COLO668 (cell line): Measurements from ENCODE around the gene RAPGEF3.

ENCODE experiments used
- DNase-seq: peaks from one replicate; lab custom pipeline; 2025; ENCODE audit not compliant: unreplicated experiment; lab: John Stamatoyannopoulos, UW

Gene RAPGEF3

DNA sequence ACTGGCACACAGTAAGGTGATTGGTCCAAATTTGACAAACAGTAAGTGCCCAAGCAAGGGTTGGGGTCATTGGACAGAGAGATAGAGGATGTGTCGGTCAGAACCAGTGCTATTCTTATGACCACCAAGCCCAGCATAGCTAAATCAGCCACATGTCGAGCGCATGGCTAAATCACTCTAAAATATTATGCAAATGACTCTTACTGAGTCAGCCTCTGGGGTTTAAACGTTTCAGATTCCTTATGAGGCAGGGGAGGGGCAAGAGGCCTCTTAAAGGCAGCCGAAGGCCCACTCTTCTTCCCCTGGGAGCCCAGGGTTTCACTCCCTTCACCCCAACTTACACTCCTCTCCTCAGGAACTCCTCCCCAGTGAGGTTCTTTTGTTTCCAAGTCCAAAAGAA is 32.8 kb downstream of the RAPGEF3 start:
- DNase-seq, result no peak

DNA sequence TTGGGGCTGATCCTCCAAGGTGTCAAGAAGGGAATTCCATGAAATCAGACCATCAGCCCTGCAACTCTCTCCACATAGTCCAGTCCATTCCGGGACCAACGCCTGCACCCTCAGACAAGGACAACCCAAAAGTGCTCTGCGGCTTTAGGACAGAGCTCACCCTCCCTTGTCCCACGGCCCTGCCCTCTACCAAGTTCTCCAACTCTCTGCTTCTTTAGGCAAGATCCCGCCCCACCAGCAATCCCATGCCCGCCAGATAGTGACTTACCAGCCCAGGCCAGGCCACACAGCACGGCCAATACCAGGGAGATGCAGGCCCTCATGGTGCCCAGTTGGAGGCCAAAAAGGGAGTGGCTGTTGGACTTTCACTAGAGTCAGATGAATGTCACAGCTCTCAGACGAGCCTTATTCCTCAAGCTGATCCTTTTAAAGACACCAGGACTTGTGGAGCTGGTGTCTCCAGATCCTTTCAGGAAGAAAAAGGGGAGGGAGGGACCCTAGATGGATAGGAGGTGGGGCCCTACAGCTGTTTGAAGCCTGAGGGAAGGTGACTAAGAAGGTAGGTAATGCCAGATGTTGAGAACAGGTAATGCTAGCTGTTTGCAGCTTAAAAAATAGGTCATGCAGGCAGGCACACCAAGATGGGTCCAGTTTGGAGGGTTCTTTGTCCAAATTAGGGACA is 33.4 kb downstream of the RAPGEF3 start, which contains the start of gene ENDOU:
TSS of gene ENDOU (minus strand) at position 400 of the 682 bp plus-strand sequence. CDS start at position 323, 77 bp downstream.
- DNase-seq, result no peak

DNA sequence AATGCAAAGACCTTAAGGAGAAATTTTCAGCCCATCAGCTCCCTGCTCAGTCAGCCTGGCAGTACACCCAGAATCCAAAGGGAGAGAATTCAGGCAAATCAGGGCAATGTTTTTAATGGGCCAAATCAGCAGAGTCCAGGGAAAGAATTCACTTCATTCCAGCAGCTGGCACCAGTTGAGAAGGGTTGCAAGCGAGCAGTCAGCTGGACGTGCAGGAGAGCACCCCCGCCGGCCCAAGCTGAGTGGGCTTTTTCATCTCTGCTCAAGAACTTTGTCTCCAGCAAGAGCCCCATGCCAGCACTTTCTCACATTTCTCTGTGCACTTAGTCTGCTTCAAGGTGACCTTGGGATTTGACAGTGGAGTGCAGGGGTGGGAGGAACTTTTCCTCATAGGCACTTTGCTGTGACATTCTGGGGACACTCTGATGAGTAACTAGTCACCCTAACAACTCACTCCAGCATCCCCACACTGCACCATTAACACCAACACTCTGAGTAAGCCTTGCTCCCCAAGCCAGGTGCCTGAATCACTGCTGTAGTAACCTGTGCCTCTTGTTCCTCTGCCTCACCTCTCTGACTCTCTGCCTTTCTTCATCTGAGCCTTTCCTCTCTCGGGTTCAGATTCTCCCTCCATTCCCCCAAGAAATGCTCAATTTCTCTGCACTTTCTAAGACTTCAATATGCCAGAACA is 35.6 kb downstream of the RAPGEF3 start:
- DNase-seq, result no peak

DNA sequence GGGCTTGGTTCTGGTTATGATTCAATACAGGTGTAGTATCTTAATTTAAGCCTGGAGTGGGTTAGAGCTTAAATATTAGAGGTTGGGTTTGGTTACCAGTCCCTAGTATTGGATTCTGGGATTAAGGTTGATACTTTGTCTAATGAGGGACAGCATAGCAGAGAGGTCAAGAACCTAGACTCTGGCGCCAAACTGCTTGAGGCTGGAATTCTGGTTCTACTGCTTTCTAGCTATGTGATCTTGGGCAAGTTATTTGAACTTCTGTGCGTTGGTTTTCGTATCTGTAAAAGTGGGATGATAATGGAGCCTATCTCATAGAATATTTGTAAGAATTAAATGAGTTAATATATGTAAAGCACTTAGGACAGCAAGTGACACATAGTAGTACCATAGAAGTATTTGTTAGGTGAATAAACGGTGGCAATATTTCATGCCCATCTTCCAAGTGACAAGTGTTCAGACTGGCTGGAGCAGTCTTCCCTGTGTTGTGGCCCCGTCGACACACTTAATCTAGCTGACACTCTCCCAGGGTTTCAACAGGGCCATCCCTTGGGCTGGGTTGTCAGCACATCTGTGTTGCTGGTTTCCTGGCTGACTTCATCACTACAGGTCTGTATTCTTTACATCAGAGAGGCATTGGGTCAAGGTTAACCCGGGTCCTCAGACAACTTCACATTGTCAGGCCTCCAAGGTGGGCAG is 36.4 kb downstream of the RAPGEF3 start:
- no peak for DNase-seq

DNA sequence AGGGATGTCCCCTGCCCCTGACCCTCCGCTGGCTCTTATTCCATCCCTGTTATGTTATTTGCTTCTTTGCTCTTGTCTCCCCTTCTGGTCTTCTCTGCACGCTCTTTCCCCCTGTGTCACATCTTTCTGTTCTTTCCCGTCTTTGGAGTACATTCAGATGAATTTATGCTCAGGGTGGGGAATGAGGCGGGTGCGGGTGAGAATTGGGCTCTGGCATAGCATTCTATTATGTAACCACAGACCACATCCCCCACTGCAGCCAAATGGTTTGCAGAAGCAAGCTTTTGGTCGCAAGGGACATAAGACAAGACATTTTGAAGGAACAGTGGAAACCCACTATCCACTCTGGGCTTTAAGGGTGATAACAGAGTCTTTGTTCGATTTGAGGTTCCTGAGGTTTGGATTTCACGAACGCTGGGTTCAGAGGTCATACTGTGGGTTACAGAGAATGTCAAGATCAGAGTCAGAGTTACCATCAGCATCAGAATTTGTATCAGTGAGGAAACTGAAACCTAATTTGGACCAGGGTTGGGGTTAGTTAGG is 37.2 kb downstream of the RAPGEF3 start:
- no peak for DNase-seq

DNA sequence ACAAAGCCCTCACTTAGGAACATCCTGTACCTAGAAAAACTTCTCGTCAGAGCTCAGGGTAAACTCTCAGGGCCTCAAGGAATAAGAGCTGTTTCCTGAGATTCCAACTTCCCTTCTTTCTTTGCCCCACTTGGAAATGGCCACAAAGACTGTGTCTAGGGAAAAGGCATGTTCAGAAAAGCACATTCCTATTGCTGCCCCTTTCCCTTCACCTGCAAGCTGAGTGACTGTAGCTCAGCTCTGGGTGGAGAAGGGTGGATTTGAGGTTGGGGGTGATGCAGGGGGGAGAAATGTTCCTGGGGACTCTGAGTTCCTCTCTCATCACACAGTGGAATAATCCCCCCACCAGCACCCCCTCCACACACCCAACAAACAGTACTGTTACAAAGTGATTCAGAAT is 40.1 kb downstream of the RAPGEF3 start:
- no peak for DNase-seq

DNA sequence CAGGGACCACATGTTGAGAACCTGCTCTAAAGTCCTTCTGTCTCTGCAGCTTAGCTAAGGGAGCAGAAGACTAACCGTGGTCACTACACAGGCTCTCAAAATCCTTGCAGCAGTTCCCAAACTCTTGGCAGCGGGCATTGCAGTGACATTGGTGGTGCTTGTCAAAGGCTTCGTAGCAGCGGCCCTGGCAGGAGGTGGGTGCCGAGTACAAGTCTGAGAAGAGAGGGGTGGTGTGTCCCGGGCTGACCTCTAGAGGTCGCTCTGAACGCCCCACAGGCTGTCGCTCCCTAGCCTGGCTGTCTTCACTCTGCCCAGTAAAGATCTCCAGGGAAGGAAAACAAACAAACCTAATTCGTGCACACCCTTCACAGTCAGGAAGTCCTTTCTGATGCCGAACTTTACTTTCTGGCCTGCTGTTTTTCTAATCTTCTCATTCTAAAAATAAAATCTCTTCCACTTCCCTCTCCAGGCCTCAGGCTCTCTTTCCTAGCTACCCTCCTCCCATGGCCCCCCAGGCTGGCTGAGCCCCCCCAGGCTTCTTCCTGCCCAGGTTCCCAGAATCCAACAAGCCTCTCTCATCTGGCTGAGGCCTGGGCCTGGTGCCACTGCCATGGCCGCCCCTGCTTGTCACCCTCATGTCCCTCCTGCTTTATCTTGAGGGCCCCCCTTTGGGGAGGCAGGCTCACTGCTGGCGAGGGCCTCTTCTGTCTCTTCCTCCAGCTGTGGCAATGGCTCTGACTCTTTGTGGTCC is 41.1 kb downstream of the RAPGEF3 start:
- DNase-seq, result peak; percentile 61

DNA sequence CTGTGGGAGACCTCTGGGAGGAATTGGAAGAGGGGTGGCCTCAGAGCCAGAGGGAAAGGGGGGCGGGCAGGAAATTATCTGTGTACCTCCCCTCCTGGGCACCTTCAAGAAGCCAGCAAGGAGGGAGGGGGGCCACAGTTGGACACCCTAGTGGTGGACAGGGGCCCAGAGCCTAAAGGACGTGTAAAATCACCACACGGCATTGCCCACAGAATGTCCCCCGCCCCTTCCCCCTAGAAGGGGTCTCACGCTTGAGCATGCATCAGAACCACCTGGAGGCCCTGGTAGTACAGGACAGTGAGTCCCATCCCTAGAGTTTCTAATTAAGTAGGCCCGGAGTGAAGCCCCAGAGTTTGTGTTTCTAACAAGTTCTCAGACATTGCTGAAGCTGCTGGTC is 41.6 kb downstream of the RAPGEF3 start:
- no peak for DNase-seq

DNA sequence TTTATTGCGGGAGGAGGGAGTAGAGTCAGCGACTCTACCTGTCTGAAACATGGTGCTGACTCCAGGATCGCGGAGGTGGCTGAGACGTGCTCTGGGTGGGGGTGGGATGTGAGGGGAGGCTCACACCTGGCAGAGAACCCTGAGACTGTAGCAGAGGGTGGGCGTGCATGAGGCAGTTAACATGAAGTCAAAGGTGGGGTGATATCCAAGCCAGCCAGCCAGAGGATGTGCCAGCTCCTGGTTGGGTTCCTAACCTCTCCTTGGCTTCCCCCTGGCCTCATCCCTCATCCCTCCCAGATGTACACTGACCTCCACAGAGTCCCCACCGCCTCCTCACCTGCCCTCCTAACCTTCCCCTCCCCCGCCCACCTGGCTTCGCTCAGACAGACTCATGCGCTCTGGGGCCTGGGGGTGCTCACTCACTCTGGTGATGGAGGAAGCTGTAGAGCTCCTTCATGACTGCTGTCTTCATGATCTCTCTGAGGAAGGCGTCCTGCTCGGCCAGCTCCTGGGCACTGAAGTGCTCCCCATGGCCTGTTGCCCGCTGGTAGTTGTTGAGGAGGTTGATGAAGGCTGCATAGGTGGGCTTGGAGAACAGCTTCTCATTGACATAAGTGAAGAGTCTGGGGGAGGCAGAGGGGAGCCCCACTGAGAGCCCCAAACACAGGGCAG is 42.7 kb downstream of the RAPGEF3 start:
- no peak for DNase-seq

DNA sequence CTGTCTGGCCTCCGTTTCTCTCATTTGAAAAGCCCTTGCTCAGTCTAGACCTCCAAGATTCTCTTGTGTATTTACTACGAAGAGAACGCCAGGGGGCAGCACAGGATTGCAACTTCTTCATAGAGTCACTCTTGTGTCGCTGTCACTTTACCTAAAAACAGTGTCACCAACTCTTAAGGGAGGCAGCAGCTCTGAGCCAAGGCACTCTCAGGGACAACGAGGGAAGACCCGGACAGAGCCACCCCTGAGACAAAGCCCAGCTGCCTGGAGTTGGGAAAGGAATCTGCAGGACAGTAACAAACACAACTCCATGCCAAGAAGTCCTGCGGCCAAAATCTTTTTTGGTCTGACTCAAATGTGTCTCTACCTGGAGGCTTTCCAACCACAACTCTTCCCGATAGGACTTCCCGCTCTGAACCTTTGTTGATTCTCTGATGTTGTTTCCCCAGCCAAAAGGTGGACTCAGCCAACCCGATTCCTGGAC is 43.2 kb downstream of the RAPGEF3 start:
- DNase-seq, result peak; percentile 73

DNA sequence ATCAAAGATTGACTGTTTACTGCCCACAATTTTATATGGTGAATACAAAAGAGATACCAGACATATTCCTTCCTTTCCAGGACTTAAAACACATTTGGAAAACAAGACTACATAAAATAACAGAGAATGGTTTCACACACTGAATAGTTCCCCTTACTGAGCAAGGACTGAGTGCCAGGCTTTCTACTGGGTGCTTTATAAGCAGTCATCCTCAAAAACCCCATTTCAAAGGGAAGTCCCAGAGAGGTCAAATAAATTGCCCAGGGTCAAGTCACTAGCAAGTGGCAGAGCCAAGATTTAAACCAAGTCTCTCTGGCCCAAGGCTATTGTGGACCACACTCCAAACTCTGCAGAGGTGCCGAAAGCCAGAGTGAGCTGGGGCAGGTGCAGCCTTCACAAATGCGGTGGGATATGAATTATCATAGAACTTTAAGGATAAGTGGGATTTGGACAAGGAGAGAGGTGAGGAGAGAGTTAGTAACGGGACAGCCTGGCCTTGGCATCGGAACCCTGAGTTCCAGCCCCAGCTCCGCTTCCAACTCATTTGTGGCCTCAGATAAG is 43.8 kb downstream of the RAPGEF3 start:
- DNase-seq, result no peak

DNA sequence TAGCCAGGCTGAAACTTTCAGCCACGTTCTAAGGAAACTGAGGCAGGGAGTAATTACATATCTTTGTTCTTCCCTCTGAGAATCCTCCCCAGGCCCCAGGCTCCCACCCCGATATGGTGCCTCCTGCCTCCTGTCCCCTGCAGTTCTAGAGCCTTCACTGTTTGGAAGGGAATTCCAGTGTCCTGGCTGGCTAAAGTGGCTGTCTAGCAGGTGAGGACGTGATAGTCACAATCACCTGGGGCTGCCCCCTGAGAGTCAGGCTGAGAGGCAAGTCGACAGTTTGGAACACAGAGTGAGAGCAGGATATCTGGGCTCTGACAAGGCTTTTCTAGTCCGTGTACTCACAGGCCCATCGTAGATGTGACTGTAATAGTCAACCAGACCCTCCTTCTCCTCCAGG is 46.5 kb downstream of the RAPGEF3 start:
- DNase-seq, result no peak

DNA sequence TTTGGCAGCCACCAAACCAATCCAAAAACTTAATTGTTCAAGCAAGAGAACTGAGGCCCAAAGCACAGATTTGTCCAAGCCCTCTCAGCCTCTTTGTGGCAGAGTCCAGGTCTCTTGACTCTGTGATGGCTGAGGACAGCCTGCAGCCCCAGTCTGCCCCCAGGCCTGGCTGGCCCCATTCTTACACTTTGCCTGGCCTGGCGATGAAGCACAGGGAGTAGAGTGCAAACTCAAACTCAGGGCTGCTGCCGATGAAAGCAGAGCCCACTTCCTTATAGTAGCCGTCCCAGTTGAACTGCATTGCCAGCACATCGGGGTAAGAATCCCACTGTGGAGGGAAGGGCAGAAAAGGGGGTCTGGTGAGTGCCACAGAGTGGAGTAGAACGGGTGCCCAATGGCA is 47.2 kb downstream of the RAPGEF3 start:
- DNase-seq, result no peak

DNA sequence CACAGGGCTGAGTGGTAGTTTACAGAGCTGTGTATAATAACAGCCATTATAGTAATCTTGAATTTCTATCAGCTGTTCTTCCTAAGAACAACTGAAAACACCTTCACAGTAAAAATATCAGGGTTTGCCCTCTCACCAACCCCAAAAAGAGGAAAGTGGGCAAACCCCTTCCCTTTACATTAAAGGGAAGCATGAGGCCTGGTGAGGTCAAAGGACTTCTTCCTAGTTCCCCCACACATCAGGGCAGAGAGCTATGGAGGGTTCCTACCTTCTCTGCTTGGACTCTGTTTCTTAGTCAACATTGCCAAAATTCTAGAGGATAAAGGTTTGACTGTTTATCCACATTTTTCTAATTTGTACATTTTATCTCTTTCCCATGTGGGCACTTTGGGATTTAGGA is 48.4 kb downstream of the RAPGEF3 start:
- no peak for DNase-seq

DNA sequence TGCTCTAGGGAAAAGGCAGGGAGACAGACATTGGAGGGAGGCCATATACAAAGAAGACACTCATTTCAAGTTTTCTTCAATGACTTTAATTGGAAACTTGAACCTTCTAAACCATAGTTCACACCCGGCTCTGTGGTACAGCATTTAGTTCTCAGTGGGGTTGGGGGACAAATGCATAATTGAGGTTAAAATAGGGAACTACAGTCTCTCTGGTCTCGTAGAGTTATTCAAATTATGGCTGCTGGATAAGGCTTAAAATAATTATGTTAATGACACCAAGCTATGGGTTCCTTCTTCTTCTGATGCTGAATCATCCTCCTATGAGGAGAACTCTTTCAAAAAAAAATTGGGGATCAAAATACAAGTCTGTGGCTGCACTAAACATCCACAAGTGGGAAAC is 49.0 kb downstream of the RAPGEF3 start:
- no peak for DNase-seq

DNA sequence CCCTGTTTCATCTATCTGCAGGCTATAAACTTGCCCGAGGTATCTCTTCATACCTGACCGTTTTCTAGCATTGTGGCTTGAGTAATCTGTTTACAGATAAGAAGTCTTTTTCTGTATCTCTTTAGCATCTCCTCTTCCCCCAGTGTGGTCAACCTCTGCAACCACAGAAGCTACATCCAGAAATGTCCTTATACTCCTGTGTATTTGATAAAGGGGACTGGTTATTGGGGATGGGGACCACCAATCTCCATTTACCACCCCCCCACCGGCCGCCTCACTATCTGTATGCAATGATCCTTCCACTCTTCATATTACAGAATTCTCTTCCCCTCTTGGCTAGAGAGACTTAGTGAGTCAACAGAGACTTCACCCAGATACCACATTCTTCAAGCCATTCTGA is 49.4 kb downstream of the RAPGEF3 start:
- no peak for DNase-seq

DNA sequence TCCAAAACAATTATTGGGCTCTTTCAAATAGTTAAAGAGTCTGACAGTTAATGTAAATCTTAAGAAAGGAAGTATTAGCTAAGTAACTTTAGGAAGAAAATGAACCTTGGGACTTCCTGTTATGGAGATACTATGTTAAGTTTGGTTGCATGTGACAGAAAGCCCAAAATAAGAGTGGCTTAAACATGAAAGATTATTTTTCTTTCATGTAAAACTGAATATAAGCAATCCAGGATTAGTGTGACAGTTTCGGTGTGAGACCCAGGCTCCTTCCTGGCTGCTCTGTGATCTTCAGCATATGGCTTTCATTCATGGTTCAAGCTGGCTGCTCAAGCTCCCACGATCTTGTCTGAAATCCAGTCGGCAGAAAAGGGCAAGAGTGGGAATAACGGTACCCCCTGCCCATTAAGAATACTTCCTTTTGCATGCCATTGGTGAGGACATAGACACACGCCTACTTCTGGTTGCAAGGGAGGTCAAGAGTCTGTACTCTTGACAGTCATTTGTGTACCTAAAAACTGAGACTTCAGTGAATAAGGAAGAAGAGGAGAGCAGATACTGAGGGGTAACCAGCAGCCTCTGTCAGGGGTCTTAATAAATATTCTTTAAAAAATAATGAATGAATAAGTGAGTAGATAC is 50.7 kb downstream of the RAPGEF3 start:
- no peak for DNase-seq

DNA sequence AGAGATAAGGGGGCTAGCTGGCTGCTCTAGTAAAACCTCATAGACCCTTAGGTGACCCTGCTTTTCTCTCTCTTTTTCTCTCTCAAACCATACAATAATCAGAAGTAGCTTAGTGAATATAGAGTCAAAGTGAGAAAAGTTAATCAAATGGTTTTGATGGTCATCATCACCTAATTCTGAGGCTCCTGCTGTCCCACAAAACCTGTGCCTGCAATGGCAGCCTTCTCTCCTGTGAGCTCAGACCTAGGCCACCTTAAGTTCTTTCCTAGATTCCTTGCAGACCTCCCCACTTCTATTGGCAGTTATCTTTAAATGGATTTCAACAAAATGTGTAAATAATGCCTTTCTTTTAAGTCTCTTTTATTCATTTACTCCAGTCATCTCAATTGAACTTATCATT is 51.3 kb downstream of the RAPGEF3 start:
- no peak for DNase-seq

DNA sequence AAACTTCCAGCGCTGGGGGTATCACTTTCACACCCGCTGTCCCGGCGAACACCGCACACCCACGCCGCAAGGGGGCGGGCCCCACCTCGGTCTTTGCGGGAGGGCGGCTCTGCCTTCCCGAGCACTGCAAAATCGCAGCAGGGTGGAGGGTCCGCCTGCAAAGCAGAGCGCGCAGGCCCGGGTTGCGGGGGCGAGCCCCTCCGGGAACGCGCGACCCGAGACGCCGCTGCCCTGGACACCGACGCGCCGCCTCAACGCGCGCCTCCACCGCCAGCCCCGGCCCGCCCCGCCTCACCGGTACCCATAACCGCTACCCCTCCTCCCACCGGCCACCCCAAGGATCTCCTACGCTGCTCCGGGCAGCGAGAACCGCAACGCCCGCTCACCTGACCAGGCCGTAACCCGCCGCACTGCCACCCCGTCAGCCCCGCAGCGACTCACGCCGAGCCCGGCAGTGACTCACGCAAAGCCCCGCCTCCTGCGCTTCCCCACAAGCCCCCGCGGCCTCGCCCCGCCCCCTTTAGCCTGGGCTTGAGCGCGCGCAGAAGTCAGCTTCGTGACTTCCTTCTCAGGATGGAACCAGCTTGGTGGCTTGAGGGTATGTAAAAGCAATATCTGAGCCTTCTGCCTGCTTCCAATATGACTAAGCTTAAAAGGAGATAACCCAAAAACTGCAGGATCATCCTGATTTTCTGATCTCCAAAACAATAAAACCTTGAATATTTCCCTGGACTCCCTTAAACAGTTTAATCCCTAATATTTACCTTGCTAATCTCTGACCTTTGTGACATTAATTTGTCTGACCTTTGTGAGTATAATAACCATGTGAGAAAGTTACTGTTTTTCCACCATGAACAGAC is 52.9 kb downstream of the RAPGEF3 start, which contains the start of gene RPAP3:
TSS of gene RPAP3 (minus strand) at position 465 of the 860 bp plus-strand sequence. CDS start 3,190 bp downstream, outside the sequence.
- DNase-seq, result peak; percentile 94
